HG02759 (cell line): ENCODE results near the gene MARCHF3.

ENCODE experiments used
- ATAC-seq: cut with Tn5 transposase; IDR thresholded peaks from one replicate; pipeline ENCODE4 v1.9.1; 2021; ENCODE audit warnings: mild to moderate bottlenecking, moderate library complexity; ENCODE audit not compliant: unreplicated experiment

The MARCHF3 gene

DNA sequence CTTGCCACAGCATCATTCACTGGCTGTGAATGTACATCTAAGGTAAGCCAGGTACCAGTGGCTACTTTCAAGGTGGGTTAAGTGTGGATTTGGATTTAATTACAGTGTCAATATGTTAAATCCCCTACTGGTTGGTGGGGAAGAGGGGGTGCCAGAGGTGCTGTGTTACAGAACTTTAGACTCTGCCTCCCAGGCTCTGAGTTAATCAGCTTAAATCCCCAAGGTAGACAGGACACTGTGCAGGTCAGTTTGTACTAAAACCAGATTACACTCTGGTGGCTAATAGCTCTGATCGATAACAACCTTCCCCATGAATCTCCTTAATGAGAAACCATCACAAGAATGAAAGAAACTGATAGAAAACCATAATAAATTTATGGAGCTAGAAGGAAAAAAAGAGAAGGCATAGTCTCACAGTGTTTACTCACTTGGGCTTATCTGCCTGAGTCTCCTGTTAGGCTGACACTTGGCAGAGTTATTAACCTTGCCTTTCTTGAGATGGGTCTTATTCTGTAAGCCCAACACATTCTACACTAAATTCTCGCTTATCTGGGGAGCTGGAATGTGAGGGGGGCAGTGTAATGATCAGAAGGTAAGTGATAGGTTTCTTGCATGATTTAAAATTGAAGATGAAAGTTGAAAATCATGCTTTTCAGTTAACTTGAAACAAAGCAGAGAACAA lies 146.7 kb downstream of the MARCHF3 start:
- ATAC-seq, result no peak

DNA sequence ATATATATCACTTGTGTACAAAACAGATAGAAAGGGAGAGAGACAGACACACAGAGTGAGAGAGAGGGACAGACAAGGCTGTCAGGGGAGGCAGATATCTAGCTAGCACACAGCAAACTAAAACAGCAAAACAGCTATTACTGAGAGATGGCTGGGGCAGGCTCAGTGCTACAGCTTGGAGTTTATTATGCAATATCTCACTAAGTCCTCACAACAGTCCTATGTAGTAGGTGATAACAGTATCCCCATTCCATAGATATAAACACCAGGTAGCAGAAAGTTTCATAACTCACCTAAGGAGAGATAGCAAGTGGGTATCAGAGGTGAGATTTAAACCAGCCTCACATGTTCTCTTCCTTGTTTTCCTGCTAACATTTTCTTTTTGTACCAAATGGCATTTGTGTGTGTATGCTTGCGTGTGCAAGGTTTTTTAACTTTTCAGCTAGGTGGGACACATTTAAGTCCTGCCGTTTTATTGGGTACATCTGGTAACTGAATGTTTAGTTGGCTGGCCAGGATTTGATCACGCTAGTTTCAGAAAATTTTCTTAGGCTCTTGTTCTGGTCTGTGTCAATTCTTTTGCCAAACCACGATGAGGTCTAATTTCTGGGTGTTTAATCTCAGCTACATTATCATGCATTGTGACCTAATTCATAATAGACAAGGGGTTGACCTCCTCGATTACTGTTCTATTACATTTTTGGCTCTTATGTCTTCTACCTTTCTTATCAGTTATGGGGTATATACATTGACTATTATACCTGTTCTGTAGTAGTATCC lies 148.3 kb downstream of the MARCHF3 start:
- ATAC-seq, result no peak

DNA sequence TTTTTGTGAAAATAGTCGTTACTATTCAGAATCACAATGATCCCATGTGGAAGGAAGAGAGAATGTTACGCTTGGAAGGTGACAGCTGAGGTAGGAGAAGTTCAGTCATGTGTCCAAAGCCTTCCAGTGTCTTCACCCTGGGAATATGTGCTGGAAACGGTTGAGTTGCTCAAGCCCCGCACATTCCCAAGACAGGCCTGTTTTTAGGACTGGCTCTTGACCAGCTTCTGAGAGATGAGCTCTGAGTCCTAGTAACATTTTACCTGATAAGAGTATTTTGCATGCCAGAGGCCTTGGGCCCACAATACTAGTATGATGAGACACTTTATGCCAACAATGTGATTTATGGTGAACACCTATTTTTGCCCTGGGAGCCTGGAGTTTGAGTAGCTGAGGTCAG lies 151.7 kb downstream of the MARCHF3 start:
- no peak for ATAC-seq

DNA sequence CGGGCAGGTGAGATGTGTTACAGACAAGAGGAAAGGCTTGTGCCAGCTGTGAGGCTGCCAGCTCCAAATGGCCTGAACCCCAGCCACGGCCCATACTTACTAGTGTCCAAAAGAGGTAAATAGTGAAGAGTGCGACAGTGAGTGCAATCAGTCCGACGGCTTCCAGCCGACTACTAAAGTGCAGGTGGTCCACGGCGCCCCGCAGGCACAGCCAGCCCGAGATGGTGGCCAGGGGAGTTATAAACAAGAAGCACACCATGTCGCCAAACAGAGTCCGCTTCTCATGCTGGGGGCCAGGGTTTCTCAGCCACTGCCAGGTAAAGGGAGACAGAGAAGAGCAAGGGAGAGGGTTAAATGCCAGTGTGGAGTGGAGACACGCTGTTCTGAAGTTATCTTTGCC lies 152.3 kb downstream of the MARCHF3 start:
- no peak for ATAC-seq

DNA sequence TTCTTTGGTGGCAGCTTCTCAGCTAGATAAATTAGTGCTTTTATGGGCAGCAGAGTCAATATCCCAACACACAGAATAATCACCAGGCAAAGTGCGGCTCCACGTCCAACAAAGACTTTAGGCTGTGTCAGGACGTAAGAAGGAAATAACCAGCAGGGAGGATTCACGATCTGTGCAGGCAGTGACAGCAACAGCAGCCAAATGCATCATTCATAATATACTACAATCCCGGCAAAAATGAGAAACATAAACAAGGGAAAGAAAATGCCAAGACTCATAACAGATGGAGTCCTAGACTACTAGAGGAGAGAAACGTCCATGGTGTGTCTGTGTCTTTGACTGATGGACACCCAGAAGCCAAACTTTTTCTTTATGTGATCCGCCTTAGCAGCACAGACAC lies 152.8 kb downstream of the MARCHF3 start:
- ATAC-seq, result no peak

DNA sequence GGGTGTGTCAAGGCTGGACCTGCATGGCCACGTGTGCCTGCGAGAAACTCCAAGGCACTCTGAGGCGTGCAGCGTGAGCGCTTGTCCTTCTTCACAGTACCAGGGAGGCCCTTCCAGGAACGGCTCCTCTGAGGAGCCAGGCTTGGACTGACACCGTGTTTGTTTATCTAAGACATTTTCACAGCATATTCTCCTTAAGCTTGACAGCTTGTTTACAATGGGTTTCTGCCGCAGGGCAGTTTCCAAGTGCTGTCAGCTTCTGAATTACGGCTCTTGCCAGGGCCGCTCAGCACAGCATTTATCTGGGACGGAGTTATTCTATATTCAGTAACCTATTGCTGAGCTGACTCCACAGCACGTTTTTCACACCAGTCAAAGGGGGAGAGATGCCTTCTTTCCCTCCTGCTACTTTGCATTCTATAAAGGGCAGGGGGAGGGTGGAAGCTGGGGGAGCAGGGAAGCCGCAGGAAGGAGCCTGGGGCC lies 155.0 kb downstream of the MARCHF3 start:
- no peak for ATAC-seq

DNA sequence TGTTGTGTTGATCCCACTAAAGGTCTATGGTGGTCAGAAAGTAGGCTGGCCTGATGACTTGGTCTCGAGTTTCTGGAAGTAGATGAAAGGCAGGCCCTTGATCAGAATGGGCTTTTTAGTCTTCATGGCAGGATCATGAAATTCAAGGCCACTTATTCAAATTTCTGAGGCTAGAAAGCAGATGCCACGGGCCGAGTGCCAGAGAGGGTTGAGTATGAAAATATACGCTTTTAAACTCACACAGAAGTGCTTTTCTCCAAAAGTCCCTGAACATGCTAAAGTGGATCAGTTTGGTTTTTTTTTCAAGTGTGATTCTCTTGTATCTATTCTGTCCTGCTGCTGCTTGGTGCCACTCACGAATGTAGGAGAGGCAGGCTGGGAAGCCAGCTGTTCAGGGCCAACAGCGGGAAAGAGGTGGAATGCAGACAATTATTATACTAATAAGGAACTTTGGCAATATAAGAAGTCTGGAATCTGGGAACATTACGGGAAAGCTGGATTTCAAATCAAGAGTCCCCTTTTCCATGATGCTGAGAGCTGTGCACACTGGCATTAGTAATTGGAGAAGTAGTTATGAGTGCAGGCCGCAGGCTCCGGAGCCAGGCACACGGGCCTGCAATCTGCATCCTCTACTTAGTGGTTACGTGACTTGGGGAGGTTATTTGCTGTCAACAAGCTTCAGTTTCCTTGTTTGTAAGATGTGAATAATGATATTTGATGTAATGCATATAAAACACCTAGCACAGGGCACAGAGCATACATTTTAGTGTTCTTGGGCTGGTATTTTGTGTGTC lies 157.6 kb downstream of the MARCHF3 start:
- no peak for ATAC-seq

DNA sequence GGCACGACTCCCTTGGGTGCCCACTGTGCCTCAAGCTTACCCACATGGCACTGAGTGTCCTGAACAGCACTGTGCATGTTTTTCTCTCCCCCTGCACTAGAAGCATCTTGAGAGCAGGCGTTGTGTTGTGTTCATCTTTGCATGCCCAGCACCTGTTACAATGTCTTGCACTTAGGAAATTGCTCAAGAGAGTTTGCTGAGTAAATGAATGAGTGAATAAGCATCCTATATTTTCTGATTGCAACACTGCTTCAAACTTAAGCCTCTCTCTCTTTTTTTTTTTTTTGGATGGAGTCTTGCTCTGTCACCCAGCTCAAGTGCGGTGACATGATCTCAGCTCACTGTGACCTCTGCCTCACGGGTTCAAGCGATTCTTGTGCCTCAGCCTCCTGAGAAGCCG lies 158.9 kb downstream of the MARCHF3 start:
- no peak for ATAC-seq

DNA sequence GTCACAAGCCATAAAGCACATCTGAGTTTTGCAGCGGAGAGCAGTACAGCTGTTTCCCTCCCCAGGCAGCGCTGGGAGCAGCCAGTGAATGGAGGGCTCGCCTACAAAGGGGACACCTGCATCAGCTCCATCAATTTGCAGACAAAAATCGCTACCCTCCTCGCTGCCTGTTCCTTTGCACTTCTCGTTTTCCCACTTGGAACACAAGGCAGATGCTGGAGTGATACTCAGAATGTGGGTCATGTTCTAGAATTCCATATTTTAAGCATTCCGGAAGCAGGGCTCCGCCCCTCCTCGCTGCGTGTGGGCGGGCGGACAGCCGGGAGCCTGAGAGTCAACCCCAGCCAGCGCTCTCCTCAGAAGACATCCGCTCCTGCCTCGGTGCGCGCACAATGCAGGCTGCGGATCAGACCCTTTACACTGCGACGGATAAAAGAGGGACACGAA lies 161.3 kb downstream of the MARCHF3 start:
- peak; percentile 85 for ATAC-seq

DNA sequence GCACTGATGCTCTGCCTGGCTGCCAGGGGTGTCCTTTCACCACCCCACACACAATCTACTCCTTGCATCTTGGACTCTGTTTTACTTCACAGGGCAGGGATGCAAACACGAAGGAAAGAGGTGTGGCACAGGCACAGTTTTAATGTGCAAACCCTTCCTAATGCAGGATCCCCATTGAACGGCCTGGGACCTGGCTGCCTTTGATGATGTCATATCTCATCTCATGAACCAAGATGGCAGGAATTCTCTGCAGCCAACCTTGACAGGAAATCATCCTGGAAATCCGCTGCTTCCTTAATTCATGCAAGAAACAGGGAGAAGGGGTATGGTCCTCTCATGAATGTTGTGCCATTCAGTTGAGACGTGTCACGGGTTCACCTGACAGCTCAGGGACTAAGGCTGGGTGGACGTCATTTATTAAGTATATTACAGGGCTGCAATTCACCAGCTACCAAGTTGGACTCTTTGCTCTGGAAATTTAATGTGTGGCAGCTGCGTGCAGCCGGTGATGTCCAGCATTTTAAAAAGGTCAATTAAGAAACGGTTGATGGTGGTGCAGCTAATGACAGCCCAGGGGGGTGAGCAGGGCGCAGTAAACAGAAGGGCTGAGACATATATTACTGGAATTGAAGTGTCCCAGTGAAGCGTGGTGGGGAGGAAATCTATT lies 161.9 kb downstream of the MARCHF3 start:
- ATAC-seq, result no peak

DNA sequence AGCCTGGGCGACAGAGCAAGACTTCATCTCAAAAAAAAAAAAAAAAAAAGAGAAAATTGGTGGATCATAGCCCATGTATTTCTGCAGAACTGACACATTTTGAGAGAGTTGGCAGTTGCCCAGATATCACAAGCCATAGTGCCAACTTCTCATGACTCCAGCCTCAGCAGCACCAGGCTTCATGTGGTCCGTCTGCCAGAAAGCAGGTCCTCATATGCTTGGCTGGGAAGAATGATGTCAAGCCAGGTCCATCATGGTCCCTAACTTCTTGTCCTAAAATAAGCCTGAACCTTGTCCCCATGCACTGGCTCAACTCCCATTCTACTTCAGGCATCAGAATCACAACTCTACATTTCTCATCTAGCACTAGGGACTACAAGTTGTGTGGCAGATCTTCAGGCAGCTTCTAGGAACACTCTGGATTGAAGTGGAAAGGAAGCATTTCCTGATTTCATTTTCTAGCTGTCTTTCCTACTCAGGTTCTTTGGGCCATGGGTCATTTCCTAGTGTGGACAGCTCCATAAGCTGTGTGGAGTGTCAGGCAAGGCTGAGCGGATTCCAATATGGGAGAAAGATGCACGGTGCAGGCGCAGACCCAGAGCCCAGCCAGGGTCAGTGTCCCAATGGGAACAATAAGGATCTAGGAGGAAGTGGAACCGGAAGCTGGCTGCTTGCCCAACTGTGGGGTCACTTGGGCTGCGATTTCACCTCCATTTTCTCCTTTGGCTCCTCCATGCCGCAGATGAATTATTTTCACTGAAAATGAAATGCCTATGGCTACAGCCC lies 163.3 kb downstream of the MARCHF3 start:
- no peak for ATAC-seq

DNA sequence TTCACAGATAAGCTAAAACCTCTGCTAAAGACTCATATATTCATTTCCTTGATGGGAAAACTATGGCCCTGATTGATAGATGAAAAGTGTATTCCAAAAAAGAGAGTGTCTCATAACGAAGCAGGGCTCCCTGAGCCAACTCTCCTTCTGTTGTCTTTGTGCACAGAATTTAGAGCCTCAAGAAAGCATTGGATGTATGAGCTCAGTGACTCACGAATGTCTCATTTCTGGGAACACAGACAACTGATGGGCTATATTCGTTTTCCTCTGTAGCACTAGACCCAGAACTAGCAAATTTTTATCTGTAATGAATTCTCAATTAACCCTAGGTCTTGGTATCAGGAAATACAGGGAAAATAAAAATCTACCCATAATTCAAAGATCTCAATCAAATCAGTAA lies 165.1 kb downstream of the MARCHF3 start:
- ATAC-seq, result no peak

DNA sequence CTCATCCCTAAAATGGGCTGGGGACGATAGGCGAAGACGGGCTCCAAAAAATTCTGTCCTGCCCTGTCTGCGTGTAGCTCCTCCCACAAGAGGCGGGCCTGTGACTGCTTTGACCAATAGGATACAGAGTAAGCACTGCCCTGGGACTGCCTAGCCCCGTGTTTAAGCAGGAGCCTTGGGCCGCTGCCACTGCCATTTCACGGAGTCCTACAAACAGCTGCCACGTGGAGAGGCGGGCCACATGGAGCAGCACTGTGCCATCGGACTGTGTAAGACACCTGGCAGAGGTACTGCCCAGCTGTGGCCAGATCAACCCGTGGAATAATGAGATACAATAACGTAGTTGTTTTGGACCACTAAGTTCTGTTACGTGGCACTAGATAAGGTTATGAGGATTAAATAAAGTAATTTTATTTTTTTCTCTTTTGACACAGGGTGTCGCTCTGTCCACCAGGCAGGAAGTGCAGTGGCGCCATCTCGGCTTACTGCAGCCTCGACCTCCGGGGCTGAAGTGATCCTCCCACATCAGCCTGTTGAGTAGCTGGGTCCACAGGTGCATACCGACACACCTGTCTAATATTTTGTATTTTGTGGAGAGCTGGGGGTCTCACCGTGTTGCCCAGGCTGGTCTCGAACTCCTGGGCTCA lies 166.2 kb downstream of the MARCHF3 start:
- no peak for ATAC-seq

DNA sequence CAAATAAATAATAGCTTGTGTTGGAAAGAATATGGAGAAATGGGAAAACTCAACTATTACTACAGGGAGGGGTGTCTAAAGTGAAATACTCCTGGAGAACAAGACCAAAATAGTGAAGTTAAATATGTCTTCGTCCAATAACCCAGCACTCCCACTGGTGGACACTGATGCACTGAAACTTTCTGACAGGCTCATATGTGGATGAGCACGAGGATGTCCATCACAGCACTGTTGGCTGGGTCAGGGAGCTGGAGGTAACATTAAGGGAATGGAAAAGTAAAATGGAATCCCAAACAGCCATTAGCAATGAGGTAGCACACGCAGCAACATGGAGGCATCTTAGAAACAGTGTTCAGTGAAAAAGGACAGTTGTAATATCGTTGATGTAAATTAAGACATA lies 167.0 kb downstream of the MARCHF3 start:
- no peak for ATAC-seq

DNA sequence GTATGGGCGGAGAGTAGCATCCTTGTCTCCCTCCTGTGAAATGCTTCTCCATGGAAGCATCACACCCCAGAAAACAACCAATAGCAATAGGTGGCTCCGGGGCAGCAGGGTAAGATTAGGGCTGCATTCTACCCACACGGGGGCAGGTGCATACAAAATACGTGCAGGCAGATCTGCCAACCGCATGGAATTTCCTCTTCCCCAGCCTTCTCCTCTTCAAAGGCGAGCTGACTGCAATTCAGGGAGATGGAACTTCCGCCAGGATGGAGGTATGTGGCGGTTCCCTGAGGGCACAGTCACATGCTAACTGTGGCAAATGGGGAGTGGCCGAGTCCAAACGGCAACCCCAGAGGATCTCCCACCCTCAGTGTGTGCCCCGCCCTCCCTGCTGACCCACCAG lies 171.9 kb downstream of the MARCHF3 start:
- ATAC-seq, result no peak

DNA sequence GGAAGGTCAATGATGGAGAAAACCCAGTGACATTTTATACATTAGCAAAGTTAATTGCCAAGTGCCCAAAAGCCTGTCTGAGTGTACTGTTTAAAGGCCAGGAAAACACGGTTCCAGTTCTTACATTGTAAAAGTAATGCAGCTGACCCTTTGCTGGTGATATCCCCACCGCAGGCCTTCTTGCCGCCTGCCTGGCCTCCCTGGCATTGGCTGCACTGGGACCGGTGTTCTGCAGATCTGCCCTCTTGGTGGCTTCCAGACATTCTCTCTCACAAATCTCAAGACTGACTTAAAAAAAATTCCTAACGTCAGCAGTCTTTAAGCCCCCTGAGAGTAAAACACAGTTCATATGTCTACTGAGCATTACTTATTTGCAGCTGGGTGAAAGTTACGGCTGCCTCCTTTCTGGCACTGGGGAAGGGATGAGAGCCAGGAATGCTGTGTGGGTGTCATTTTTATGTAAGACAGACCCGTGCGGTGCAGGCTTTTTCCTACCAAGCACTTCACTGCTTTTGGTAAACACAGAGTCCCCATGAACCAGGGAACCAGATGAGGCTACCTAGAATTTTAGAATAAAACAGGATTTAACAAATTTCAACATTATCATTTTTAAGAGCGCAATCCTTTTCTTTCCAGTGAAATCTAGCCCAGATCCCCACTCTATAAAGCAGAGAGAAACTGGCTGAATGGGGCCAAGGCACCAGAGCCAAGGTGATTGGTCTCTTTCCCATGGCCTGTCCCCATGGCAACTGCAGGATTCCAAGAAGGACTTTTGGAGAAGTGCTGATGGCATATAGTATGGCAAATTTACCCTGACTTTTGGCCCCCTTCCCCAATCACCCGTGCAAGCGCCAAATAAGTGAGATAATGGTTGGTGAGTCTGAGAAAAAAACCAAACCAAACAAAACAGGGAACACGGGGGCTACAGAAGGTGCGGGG lies 172.6 kb downstream of the MARCHF3 start:
- ATAC-seq, result no peak

DNA sequence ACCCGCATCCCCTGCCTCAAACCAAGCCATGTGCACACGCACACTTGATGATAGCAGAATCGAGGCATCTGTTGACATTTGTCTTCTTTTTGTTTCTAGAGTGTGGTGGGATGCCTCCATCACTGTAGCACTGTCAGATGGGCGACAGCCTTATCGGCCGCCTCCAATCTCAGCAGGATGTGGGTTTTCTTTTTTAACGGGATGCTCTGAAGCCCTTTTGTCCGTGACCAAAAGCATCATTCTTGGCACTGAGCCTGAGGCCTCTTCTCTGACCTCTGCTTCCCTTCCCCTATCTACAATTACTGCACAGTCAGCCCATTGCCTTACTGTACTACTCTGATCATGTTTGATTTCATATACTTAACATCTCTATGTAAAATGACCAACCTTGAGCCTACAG lies 175.1 kb downstream of the MARCHF3 start:
- no peak for ATAC-seq

DNA sequence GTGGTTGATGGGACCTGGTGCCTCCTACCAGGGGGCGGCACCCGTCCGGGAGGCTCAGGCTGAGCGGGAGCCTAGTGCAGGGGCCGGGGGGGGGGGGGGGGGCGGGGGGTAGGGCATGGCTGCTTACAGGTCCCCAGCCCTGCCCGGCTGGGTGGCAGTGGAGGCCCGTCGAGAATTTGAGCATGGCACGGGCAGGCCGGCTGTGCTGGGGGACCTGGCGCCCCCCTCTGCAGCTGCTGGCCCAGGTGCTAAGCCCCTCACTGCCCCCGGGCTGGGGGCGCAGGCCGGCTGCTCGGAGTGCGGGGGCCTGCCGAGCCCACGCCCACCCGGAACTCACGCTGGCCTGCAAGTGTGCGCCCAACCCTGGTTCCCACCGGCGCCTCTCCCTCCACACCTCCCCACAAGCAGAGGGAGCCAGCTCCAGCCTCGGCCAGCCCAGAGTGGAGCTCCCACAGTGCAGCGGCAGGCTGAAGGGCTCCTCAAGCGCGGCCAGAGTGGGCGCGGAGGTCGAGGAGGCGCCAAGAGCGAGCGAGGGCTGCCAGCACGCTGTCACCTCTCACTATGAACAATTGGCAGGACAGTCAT lies 175.7 kb downstream of the MARCHF3 start:
- no peak for ATAC-seq
